ENCODE data around the gene TCEANC2. TPM values are rescaled to one million over a fixed set of nuclear protein-coding genes. Genes with fewer than 3 reads are reported as not detected.

TCEANC2 gene
- total RNA-seq, 1 donor from 2014 or later, result 8.1 TPM

DNA sequence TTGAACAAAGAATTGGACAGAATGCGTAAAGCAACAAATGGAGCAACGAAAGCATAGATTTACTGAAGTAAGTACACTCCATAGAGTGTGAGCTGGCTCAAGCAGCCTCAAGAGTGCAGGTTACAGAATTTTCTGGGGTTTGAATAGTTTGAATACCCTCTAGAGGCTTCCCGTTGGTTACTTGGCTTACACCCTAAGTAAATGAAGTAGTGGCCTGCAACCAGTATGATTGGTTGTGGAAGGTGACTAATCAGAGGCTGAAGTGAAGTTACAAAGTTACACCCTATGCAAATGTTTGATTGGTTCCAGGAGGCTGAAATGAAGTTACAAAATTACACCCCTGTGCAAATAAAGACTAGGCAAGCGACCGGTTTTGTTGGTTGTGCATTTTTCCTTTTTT lies 10.9 kb downstream of the TCEANC2 start:
- Mint-ChIP-seq H3K27ac (no peak overlapping the region), H3K4me1 (no peaks in the 10 kb centered on the region), H3K36me3 (ENCODE audit: low read depth) (peaks cover 21% of the 10 kb centered on the region), H3K4me3 (no peak overlapping the region), H3K9me3 (no peaks in the 10 kb centered on the region), H3K27me3 (no peaks in the 10 kb centered on the region)
- DNase-seq, result no peak
- TF ChIP-seq, protein P1, sequence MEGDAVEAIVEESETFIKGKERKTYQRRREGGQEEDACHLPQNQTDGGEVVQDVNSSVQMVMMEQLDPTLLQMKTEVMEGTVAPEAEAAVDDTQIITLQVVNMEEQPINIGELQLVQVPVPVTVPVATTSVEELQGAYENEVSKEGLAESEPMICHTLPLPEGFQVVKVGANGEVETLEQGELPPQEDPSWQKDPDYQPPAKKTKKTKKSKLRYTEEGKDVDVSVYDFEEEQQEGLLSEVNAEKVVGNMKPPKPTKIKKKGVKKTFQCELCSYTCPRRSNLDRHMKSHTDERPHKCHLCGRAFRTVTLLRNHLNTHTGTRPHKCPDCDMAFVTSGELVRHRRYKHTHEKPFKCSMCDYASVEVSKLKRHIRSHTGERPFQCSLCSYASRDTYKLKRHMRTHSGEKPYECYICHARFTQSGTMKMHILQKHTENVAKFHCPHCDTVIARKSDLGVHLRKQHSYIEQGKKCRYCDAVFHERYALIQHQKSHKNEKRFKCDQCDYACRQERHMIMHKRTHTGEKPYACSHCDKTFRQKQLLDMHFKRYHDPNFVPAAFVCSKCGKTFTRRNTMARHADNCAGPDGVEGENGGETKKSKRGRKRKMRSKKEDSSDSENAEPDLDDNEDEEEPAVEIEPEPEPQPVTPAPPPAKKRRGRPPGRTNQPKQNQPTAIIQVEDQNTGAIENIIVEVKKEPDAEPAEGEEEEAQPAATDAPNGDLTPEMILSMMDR (IDR thresholded peaks at IDR 0.05), result no peak
- ChIA-PET CTCF (no interaction called here), POLR2A (no interaction called here)
- intact Hi-C loops (cut with micrococcal nuclease), result no loop called here
- ATAC-seq (ENCODE audit: low read depth), result no peak

DNA sequence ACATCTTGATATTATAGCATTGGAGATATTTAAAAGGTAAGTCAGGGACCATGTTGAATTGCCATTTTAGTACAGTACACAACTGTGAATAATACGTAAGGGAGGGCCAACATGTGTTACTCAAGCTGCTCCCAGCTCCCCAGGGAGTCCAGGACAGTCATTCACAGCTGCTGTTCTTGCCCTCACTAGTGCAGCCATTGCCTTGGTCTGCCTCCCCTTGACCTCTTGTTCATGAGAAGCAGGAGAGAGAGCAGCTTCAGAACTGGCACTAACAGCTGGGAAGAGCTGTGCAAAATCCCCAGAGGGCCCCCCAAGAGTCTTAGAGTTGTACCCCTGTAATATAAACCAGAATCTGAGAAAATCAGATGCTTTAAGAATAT lies 16.4 kb downstream of the TCEANC2 start:
- POLR2A ChIA-PET, result interaction anchor here (0.9 to 1.0 kb wide), 2 partner anchors 17 to 338 kb away, joined by 3 to 4 read pairs; partner anchors contain the start of genes TCEANC2 and TMEM59
- H3K36me3 Mint-ChIP-seq (ENCODE audit: low read depth), result peaks cover 16% of the 10 kb centered on the region
- DNase-seq (no peak), ATAC-seq (ENCODE audit: low read depth) (peak; percentile 14)
- TF ChIP-seq, protein P1 (IDR thresholded peaks at IDR 0.05), result no peak
- intact Hi-C loops (cut with micrococcal nuclease), result loop anchor here (1.0 to 2.0 kb wide), 6 partner anchors 12 to 741 kb away; partner anchors contain the start of genes TCEANC2 and TMEM59
- no peaks in the 10 kb centered on the region for H3K9me3 Mint-ChIP-seq
- H3K4me3 Mint-ChIP-seq, result no peak overlapping the region
- H3K27ac Mint-ChIP-seq, result no peak overlapping the region
- CTCF ChIA-PET, result interaction anchor here (1.0 to 2.7 kb wide), 4 partner anchors 12 to 740 kb away, joined by 3 to 29 read pairs (median 4); partner anchors contain the start of gene TTC22
- H3K27me3 Mint-ChIP-seq, result no peaks in the 10 kb centered on the region
- no peaks in the 10 kb centered on the region for H3K4me1 Mint-ChIP-seq

DNA sequence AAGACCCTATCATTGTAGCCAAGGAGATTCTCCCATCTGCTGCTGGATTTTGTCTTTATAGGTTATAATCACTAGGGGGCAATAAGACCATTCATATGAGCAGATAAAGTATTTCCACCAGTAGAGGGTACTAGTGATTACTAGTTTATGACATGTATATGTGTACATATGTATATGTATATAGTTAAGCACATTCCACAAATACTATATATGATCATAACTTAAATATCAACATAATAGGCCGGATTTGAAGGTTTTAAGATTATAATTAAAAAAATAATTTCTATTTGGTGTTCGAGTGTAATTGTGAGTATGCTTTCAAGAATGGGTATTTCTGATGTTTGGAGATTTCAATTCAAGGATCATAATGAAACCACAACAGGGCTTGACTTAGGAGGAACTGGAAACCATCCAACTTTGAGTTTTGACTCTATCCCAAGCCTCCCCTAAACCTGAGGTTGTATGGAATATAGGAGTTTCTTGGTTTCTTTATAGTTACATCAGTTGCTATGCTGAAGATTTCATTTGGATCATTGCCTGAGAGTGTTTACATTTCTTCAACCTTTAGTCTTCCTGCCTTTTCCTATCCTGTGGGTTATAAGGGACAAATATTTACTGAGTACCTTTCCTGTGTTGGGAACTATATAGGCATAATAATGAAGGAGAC lies 16.9 kb downstream of the TCEANC2 start:
- Mint-ChIP-seq H3K36me3 (ENCODE audit: low read depth) (peaks cover 16% of the 10 kb centered on the region), H3K4me3 (no peak overlapping the region), H3K27me3 (no peaks in the 10 kb centered on the region), H3K9me3 (no peaks in the 10 kb centered on the region), H3K4me1 (no peaks in the 10 kb centered on the region), H3K27ac (no peak overlapping the region)
- ChIA-PET CTCF (interaction anchor here (1.0 to 2.7 kb wide), 4 partner anchors 337 to 740 kb away, joined by 4 to 29 read pairs (median 6); partner anchors contain the start of gene TTC22), POLR2A (interaction anchor here (0.9 to 1.0 kb wide), 2 partner anchors 18 to 337 kb away, joined by 3 to 4 read pairs; partner anchors contain the start of genes TCEANC2 and TMEM59)
- DNase-seq (no peak), ATAC-seq (ENCODE audit: low read depth) (peak; percentile 95)
- TF ChIP-seq, protein P1 (IDR thresholded peaks at IDR 0.05), result peak; percentile 88
- intact Hi-C loops (cut with micrococcal nuclease), result loop anchor here (1.0 to 2.0 kb wide), 6 partner anchors 11 to 740 kb away; partner anchors contain the start of genes TCEANC2 and TMEM59

DNA sequence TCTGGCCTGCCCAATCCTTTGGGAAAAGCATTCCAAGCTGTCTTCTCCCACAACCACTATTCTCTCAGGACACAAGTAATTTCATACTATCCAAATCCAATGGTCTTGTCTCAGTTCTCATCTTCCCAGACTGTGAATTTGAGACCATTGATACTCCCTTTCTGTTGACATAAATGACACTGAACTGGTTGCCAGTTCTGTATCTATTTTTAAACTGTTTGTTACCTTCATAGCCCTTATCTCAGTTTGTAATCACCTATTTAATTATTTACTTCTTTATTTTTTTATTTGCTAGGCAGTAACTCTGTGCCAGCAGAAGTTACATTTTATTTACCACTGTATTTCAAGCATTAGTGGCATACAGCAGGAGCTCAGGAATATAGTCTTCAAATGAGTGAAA lies 24.0 kb downstream of the TCEANC2 start:
- intact Hi-C loops (cut with micrococcal nuclease), result no loop called here

More for the DNA sequence above, 24.0 kb downstream of the TCEANC2 start:
- TF ChIP-seq, protein P1 (IDR thresholded peaks at IDR 0.05), result no peak
- H3K27me3 Mint-ChIP-seq, result no peaks in the 10 kb centered on the region
- H3K36me3 Mint-ChIP-seq (ENCODE audit: low read depth), result peaks cover 9% of the 10 kb centered on the region
- no peak for ATAC-seq (ENCODE audit: low read depth)
- H3K27ac Mint-ChIP-seq, result no peak overlapping the region
- no peak overlapping the region for H3K4me3 Mint-ChIP-seq
- no peaks in the 10 kb centered on the region for H3K4me1 Mint-ChIP-seq
- no peak for DNase-seq
- no peaks in the 10 kb centered on the region for H3K9me3 Mint-ChIP-seq
- ChIA-PET POLR2A (no interaction called here), CTCF (no interaction called here)

Data from activated B cell treated with CpG ODN at 0.5 μM for 24 hours (primary cell).